SKM-1 (cell line): Measurements from ENCODE around the gene TRMT61A.

Experiments used
- DNase-seq: peaks from one replicate; lab custom pipeline; 2025; ENCODE audit not compliant: unreplicated experiment; lab: John Stamatoyannopoulos, UW

Gene TRMT61A

DNA sequence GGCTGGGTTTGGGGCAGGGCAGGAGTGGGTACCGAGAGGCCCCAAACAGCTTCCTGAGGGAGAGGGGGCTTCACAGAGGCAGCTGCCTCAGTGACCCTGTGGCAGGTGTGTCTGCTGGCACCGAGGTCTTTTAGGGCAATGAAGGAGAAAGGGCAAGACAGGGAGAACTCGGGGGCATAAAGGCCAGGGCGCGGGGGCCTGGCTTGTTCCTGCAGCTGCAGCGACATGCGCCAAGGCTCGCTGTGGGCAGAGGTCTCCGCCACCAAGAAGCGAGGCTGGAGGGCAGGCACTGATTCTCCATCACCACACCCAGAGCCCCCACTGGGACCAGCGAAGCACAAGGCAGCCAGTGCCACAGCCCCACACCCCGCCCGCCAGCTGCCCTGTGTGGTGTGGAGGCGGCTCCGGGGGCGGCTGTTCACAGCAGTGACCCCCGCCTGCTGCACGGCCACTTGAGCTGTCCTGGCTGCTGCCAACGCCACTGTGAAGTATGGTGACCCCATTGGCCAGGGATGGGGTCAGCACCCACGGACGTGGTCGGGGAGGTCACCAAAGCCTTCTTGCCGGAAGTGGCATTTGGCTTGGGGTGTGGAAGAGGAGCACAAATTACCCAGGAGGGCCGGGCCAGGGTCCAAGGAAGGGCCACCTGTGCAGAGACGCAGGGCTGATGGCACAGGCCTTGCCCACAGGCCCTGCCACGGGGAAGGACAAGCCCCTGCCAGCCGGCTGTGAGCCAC is 17.1 kb downstream of the TRMT61A start:
- DNase-seq, result no peak

DNA sequence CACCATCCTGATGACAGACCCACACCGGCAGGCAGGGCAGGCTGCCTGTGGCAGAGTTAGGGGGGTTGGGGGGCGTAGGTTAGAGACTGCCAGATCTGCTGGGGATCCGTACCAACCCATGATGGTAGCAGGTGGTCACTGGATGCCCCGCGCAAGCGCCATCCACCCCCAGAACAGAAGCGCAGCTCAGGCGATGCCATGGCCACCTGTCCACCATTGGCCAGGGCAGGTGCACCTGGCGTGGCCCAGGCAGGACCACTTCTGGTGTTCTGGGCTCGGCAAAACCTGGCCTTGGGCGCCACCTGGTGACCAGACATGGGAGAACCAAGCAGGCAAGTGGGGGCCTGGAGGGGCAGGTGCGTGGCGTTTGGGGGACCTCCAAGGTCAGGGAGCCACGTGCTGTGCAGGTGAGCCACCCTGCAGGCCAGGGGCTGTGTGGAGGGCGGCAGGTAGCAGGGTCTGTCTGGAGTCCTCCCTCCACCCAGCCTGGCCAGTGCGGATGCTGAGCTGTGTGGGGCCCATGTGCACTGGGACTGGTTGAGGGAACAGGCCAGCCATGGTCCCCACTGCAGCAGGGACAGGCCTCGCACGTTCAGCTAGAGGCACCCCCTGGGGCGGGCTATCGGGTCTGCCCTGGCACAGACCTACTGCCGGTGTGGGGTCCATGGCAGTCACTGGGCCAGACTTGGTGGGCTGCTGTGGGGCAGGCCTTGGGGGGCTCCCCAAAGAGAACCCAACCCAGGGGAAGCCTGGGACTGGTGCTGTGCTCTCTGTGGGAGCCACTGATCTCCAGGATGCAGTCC is 17.9 kb downstream of the TRMT61A start:
- DNase-seq, result no peak

DNA sequence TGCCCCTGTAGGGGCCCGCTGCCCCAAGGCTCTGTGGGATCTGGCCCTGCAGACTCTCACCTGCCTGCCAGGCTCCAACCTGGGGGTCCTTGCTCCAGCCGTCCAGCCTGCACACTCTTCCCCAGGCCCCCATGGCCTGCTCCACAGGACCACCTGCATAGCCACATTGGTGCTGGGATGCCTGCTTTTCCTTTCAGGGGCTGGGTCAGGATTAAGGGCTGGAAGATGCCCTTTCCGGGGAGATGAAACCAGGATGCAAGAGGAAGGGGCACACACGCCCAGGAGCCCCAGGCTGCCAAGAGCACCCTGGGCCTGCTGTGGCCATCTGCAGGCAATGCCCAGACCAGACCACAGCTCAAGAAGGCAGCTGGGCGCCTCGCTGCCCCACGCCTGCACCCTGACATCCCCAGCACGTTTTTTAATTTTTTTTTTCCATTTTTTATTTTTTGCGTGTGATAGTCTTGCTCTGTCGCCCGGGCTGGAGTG is 18.5 kb downstream of the TRMT61A start:
- no peak for DNase-seq

DNA sequence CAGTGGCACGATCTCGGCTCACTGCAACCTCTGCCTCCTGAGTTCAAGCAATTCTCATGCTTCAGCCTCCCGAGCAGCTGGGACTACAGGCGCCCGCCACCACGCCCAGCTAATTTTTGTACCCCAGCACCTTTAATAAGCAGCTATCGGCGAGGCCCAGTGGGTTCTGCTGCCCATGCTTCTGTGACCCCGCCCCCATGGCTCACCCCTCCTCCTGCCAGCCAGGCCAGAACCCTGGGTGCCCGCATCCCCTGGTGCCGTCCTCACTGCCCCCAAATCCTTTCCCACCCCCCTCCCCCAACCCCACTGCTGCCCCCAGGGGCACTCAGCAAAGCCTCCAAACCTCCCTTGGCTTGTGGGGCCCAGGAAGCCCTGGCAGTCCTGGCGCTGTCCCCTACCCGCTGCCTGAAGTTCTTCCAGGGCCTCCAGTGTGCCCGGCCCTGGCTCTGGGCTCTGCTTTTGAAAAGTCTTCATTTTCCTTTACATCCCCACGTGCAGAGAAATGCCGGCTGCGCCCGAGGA is 19.0 kb downstream of the TRMT61A start:
- no peak for DNase-seq

DNA sequence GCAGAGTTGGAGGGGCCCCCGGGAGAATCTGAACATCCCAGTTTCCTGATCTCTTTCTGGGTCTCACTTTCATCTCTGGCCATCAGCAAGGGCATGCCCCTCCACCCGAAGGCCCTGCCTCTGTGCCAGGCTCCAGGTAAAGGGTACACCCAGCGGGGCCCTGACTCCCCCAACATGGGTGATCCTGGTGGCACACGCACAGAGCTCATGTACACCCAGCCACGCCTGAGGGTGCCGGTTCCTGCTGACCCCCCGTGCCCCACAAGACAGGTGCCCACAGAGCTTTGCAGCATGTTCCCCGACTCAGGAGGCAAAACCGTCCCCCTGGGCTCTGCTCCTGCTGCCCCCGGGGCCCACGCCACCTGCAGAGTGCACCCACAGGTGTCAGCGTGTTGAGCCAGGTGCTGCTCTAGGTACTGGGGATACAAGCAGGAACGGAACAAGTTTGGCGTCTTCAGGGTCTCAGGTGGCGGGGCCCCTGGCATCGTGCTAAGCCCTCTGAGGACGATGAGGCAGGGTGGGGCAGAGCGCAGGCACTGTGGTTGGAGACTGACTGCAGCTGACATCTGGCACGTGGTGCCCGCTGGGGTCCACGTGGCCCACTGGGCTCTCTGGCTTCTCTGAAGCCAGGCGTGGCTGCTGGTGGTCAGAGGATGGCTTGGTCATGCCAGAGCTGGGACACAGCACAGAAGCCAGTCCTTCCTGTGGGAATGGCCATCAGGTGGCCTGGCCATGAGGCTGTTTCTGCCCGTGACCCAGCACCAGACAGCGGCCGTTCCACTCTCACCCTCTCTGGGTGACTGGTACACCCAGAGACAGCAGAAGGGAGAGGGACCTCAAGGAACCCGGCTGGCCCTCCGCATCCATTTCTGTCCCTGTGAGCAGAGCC is 19.7 kb downstream of the TRMT61A start:
- DNase-seq, result no peak

DNA sequence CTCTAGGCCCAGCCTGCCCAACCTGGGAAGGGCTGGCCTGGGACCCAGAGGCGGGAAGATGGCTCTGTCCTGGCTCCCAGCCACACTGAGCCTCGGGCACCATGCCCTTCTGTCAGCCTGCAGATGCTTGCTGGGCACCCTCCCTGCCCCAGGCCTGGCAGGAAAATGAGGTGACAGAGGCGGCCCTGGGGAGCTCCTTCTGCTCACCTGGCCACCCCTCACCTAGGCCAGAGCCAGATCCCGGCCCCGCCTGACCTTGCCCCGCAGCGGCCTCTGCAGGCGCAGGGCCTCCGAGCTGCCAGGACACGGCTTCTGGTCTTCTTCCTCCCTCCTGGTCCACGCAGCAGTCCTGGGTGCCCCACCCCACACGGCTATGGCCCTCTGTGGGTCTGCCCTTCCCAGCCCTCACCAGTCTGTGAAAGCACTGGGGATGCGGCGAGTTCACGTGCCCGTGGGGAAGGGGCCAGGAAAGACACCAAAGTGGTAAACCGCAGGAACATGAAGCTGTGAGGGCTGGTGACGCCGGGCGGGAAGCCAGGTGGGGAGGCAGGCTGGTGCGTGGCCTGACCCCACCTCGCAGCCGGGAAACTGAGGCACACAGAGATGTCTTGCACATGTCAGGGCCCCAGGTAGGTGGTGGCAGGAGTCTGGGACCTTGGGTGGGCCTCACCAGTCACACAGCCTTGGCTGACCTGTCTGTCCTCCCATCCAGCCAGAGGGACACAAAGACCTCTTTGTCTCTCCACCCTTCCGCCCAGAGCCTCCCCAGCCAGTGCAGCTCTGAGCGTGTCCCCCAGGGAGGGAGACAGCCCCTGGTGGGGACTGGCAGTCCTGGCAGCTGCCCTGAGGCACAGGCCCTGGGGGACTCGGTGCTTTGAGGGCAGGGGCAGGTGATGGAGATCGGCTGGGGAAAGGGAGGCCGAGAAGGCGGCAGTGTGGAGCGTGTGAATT is 20.6 kb downstream of the TRMT61A start:
- no peak for DNase-seq

DNA sequence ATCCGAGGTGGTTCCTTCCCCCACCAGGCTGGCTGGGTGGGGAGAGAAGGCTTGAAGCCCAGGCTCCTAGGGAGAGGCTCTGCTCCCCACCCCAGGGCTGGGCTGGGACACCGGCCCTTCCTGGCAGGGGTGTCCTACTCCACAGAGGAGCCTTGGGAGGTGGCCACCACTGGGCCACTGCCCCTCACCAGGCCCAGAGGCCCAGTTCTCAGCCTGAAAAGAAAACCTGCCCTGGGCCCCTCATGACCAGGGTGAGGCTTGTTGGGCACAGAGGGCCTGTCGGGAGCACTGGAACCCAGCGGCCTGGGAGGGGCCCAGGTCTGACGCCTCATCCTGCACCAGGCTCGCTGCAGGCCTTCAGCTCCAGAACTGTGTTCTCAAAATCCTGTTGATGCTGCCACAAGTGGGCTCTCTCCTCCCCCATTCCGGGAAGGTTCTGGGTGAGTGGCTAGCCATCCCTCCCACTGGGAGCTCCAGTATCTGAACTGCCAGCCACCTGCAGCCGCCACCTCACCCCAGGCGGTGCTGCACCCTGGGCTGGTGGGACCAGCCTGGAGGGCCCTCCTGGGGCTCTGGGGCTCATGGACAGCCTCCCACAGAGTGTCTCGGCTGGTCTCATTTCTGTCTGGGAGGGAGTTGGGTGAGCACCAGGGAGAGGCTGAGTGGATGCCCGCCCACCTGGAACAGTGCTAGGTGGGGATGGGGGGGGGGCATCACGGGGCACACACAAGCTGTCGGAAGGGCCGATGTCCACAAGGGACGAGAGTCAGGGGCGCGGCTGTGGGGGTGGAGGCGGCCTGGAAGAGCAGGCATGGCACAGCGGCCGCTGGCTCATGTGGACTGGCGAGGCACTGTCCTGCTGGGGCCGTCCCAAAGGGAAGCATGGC is 21.7 kb downstream of the TRMT61A start:
- no peak for DNase-seq

DNA sequence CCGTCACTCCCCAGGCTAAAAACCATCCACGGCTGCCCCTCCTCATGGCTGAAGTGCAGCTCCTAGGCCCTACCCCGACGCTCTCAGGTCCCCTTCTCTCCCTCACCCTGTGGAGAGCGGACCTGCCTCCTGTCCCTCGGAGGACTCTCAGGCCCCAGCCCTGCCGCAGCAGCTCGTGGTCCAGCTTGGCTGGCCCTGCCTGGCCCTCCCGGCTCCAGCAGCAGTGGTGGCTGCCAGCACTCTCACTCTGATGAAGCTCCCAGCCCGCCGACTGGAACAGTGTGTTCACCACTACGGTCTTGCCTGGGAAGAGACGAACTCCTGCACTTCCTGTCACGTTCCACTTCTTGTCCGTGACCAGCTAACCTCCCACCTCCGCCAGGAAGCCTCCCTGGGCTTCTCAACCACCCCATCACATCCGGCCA is 22.4 kb downstream of the TRMT61A start:
- DNase-seq, result no peak

DNA sequence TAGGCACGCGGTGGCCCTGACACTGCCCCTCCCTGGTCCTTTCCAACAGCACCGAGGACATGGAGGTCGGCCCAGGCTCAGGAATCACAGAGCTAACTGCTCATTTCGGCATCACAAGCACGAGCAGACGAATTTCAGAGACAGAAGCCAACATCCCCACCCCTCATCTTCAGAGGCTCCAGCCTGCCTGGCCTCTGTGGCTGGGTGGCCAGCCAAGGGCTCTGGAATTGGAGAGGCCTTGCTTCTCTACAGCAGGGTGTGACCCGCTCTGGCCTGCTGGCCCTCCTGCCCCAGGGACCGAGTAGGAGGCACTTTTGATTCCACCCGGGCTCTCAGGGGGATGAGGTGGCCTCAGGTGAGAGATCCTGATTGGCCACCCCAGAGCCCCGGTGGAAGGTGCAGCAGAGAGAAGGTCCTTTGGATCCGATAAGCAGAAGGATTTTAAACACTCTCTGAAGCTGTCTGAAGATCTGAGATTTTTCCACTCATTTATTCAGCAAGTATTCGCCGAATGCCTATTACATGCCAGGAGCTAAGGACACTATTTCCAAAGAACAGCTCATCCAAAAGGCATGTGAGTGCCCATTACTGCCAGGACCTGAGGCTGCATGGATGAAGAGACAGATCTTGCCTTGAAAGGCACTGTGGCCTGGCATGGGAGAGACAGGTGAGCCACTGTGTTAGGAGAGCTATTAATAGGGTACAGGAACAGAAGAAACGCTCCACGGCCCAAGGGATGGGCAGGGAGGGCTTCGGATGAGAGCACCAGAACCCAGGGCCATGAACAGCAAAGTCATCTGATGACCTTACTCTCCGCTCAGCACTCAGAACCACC is 23.2 kb downstream of the TRMT61A start:
- DNase-seq, result no peak

DNA sequence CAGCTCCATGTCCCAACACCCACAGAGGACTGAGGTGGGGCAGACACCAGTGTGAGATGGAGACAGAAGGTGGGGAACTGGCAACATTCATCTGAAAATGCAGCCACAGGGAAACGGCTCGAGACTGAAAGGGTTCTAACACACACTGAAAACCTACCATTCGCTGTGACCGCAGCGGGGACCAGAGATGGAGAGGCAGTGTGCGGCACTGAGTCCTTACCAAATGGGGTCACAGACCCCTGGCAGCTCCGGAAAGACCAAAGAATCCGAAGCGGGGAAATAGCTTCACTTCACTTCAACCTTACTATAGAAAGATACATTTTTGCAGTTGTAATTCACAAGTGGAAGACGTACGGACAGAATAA is 23.8 kb downstream of the TRMT61A start:
- DNase-seq, result no peak

DNA sequence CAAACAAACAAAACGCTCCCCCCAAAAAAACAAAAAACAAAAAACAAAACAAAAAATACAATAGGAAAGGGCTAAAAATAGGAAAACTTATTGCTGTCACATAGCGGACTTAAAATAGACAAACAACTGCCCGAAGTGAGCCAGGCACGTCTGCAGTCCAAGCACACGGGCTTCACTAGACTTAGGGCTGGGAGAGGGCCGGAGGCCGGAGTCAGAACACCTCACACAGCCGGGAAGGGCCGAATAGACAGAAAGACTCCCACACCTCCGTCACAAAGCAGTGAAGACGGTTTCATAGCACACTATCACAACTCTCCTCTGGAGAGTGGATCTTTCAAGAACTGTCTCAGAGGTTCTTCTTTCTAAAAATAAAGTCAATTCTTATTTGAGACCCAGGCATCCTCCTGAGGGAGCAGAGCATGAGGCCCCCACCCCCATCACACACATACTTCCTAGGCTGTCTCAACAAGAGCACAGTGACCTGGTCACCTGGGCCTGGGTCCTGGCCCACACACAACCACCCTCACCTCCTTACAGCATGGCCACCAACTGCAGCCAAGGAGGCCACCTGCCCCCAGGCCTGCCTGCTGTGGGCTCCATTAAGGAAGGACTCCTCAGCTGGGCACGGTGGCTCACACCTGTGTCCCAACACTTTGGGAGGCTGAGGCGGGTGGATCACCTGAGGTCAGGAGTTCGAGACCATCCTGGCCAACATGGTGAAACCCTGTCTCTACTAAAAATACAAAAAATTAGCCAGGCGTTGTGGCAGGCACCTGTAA is 26.8 kb downstream of the TRMT61A start:
- no peak for DNase-seq

DNA sequence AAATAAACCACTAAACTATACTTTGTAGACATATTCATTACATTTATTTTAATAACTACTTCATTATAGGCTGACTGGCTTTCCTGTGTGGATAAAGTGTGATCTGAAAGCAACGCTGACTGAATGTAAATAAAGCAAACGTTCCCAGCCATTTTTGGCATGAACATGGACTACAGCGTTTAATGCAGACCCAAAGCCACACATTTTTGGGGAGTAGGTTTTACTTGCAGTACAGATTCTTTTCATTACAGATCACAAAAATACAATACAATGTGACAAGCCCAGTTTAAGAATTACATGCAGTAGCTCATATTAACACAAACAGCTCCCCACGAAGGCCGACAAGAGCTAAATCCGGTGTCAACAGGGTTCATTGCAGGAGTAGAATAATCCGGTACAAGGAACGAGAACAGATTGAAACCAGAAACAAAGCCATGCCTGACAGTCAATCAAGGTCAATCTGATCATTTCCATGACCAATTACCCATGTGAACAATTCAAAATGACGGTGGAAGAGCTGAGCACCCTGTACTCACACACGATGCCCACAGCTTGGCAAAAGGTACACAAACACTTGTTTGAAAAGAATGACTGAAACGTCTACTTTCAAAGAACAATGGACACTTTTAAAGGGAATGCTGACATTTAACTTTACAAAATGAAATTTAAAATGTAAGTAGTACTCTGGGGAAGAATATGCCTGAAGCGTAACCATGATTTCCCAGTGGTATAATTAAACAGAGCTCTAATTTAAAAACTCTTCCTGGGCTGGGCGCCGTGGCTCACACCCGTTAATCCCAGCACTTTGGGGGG is 28.2 kb downstream of the TRMT61A start:
- no peak for DNase-seq

DNA sequence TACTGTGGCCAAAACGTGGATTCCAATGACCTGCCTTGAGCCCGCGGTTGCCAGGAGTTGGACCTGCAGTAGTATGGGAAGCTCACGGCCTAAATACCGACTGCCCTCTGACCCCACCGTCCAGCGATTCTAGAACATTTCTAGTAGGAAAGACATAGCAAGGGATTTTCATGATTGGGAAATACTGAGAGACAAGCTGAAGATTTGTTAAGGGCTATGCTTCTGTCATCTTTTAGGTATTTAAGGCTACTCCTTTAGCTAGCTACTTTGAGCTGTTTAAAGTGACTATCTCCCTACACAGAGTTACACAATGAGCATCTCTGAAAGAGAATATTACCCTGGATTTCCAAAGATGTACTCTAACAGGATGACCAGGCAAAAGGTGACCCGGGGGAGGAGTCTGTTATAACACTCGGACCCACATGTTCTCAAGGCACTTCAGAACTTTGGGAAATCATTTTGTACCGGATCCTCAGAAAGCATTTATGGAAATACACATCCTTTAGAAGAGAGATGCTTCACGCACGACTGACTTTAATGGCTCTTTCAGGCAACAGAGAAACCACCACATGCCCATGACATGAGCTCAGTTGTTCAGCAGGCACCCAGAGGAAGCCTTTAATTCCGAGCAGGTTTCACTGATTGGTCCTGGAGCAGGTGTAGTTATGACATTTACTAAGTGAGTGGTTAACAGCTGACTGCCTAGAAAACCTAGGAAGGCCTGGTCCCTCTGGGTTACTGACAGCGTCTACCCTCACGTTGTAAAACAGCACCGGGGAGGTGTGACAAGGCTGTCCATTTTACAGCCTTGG is 29.3 kb downstream of the TRMT61A start:
- DNase-seq, result no peak

DNA sequence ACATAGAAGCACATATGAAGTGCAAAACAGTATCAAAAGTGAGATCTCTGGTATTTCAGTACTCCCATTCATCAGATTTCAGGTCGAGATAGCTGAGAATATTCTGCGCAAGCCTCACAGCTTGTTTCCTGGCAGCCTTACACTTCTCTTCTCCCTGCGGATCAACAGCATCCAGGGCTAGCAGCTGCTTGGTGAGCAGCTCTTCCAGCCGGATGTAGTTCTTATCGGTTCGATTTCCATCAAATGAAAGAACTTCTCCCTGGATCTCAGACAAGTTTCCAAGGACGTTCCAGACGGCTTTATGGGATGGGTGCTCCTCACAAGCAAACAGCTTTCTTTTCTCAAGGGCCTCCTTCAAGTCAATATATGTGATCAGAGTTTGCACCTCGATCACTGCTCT is 30.8 kb downstream of the TRMT61A start:
- DNase-seq, result no peak

DNA sequence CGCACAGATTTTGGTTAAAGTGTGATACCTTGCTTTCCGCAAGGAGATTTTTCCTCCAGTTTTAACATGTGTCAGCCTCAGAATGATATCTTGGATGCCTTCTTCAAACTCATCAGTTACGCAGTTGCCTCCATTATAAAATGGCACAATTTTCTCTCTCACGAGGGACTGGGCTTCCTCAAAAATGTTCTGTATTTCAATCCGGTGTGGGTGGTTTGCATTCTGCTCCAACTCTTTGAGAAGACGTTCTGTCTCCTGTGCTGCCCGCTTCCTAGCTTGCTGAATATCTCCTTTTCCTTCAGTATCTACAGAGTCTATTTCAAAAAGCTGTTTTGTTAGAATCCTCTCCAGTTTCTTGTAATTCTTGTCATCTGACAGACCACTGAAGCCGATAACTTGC is 31.7 kb downstream of the TRMT61A start:
- no peak for DNase-seq
